ENCODE measurements around the gene TEF. TPM values are rescaled to one million over a fixed set of nuclear protein-coding genes. Genes with fewer than 3 reads are reported as not detected.

The TEF gene
- total RNA-seq, 4 donors from 2014 or later: 19.5 to 47.8 (median 36.6) TPM

- intact Hi-C loops (cut with DNase I): no loop called here
- TF ChIP-seq POLR2AphosphoS5 (IDR thresholded peaks at IDR 0.05): no peak
- TF ChIP-seq CTCF (IDR thresholded peaks at IDR 0.05): no peak
- TF ChIP-seq EP300 (IDR thresholded peaks at IDR 0.05): no peak
- TF ChIP-seq POLR2A (IDR thresholded peaks at IDR 0.05; ENCODE audit: low read depth): no peak
- no peaks in the 10 kb centered on the region for H3K27me3 ChIP-seq
- H3K27ac ChIP-seq (replicated peaks in 1 of 4): peak overlapping the region; percentile 21 to 100 (median 99)
- H3K9me3 ChIP-seq: no peaks in the 10 kb centered on the region
- H3K4me1 ChIP-seq: peaks cover 27 to 63% (median 39%) of the 10 kb centered on the region in 4 donors
- no peak for DNase-seq (ENCODE audit: extremely low spot score)
- H3K36me3 ChIP-seq: peaks cover 19 to 28% (median 22%) of the 10 kb centered on the region in 4 donors
- H3K4me3 ChIP-seq: no peak overlapping the region
Observed at GRCh38 chr22:41384128-41384527, 2.4 kb downstream of the TEF start.

GRCh38 chr22:41387341-41387740 is 5.6 kb downstream of the TEF start:
- WGBS: 79% methylated on average over 6 of the region's 7 CpGs
- peak overlapping the region in 1 of 4 donors; percentile 27 for H3K27ac ChIP-seq (replicated peaks in 1 of 4)
- no peaks in the 10 kb centered on the region for H3K9me3 ChIP-seq
- DNase-seq (ENCODE audit: extremely low spot score): no peak
- peaks cover 16 to 45% (median 22%) of the 10 kb centered on the region in 4 donors for H3K4me1 ChIP-seq
- H3K36me3 ChIP-seq: peaks cover 31 to 60% (median 54%) of the 10 kb centered on the region in 4 donors
- intact Hi-C loops (cut with DNase I): no loop called here
- no peaks in the 10 kb centered on the region for H3K27me3 ChIP-seq
- H3K4me3 ChIP-seq: no peak overlapping the region
- no peak for TF ChIP-seq POLR2A (IDR thresholded peaks at IDR 0.05; ENCODE audit: low read depth)
- no peak for TF ChIP-seq CTCF (IDR thresholded peaks at IDR 0.05)
- TF ChIP-seq EP300 (IDR thresholded peaks at IDR 0.05): no peak
- TF ChIP-seq POLR2AphosphoS5 (IDR thresholded peaks at IDR 0.05): no peak

GRCh38 chr22:41394012-41394356 is 12.2 kb downstream of the TEF start:
- intact Hi-C loops (cut with DNase I): no loop called here
- H3K27ac ChIP-seq (replicated peaks in 1 of 4): peak overlapping the region; percentile 61 to 79 (median 72)

GRCh38 chr22:41395531-41396240 is 13.9 kb downstream of the TEF start:
- H3K36me3 ChIP-seq: peaks cover 37 to 88% (median 83%) of the 10 kb centered on the region in 4 donors
- H3K27ac ChIP-seq (replicated peaks in 1 of 4): peak overlapping the region in 3 of 4 donors; percentile 61 to 79 (median 69)
- 92% methylated on average over 37 of the region's 37 CpGs for WGBS
- intact Hi-C loops (cut with DNase I): no loop called here
- no peak for DNase-seq (ENCODE audit: extremely low spot score)
- H3K4me1 ChIP-seq: peaks cover 12 to 35% (median 30%) of the 10 kb centered on the region in 4 donors
- H3K27me3 ChIP-seq: no peaks in the 10 kb centered on the region
- TF ChIP-seq POLR2A (IDR thresholded peaks at IDR 0.05; ENCODE audit: low read depth): no peak
- TF ChIP-seq POLR2AphosphoS5 (IDR thresholded peaks at IDR 0.05): no peak
- no peak for TF ChIP-seq EP300 (IDR thresholded peaks at IDR 0.05)
- TF ChIP-seq CTCF (IDR thresholded peaks at IDR 0.05): no peak
- no peak overlapping the region for H3K4me3 ChIP-seq
- H3K9me3 ChIP-seq: no peaks in the 10 kb centered on the region

More at GRCh38 chr22:41394012-41394356, 12.2 kb downstream of the TEF start:
- no peak for DNase-seq (ENCODE audit: extremely low spot score)
- Histone ChIP-seq H3K36me3 (peaks cover 51 to 94% (median 92%) of the 10 kb centered on the region in 4 donors), H3K9me3 (no peaks in the 10 kb centered on the region), H3K4me3 (peak overlapping the region in 1 of 4 donors; percentile 0), H3K4me1 (peaks cover 12 to 35% (median 30%) of the 10 kb centered on the region in 4 donors), H3K27me3 (no peaks in the 10 kb centered on the region)
- 89% methylated on average over 9 of the region's 11 CpGs for WGBS
- no peak for TF ChIP-seq POLR2AphosphoS5 (IDR thresholded peaks at IDR 0.05)
- no peak for TF ChIP-seq EP300 (IDR thresholded peaks at IDR 0.05)
- no peak for TF ChIP-seq CTCF (IDR thresholded peaks at IDR 0.05)
- no peak for TF ChIP-seq POLR2A (IDR thresholded peaks at IDR 0.05; ENCODE audit: low read depth)

Data from esophagus muscularis mucosa (tissue), 4 donors.